Karpas-422 (cell line): ENCODE data around the gene LEMD1. TPM values are rescaled to one million over a fixed set of nuclear protein-coding genes. Genes with fewer than 3 reads are reported as not detected.

Experiments
- DNase-seq: peaks from one replicate; pipeline ENCODE4 v3.0.0-alpha.2; 2015
- H2AFZ ChIP-seq: fragments of 200-600 bp; sonication (generic); 2 replicates; pipeline ENCODE4 v1.6.1; 2014; ENCODE audit warnings: antibody characterized with exemption, low read length, mixed read lengths
- H3K27ac ChIP-seq: fragments of 200-600 bp; sonication (generic); 2 replicates; pipeline ENCODE4 v1.5.1; 2014; ENCODE audit warnings: mild to moderate bottlenecking, low read length, moderate library complexity
- H3K27me3 ChIP-seq: fragments of 200-600 bp; sonication (generic); 2 replicates; pipeline ENCODE4 v1.6.1; 2014; ENCODE audit warnings: low read length, mixed read lengths
- H3K36me3 ChIP-seq: fragments of 200-600 bp; sonication (generic); 2 replicates; pipeline ENCODE4 v1.6.1; 2014; ENCODE audit warnings: low read length, mixed read lengths; ENCODE audit not compliant: insufficient read depth
- H3K4me1 ChIP-seq: fragments of 200-600 bp; sonication (generic); 2 replicates; pipeline ENCODE4 v1.6.1; 2014; ENCODE audit warnings: mild to moderate bottlenecking, low read length, mixed read lengths
- H3K4me2 ChIP-seq: fragments of 200-600 bp; sonication (generic); 2 replicates; pipeline ENCODE4 v1.6.1; 2014; ENCODE audit warnings: low read length, low read depth, mild to moderate bottlenecking; ENCODE audit not compliant: poor library complexity, severe bottlenecking
- H3K4me3 ChIP-seq: fragments of 200-600 bp; sonication (generic); 2 replicates; pipeline ENCODE4 v1.5.1; 2014; ENCODE audit warnings: mild to moderate bottlenecking, antibody characterized with exemption, low read length, mixed read lengths
- H3K79me2 ChIP-seq: fragments of 200-600 bp; sonication (generic); 2 replicates; pipeline ENCODE4 v1.6.1; 2014; ENCODE audit warnings: mild to moderate bottlenecking, low read length, mixed read lengths
- H3K9ac ChIP-seq: fragments of 200-600 bp; sonication (generic); 2 replicates; pipeline ENCODE4 v1.6.0; 2014; ENCODE audit warnings: low read length
- H3K9me2 ChIP-seq: fragments of 200-600 bp; sonication (generic), shearing (Covaris generic); replicated peaks from 2 replicates; pipeline ENCODE4 v1.6.0; 2014; ENCODE audit warnings: mild to moderate bottlenecking, low read length, moderate library complexity; ENCODE audit not compliant: insufficient read depth
- H3K9me3 ChIP-seq: fragments of 300-700, 200-600 bp; sonication (generic); 2 replicates; pipeline ENCODE4 v1.6.1; 2014; ENCODE audit warnings: low read length, mixed read lengths
- H4K20me1 ChIP-seq: fragments of 200-600 bp; sonication (generic); 2 replicates; pipeline ENCODE4 v1.6.1; 2014; ENCODE audit warnings: mild to moderate bottlenecking, antibody characterized with exemption, low read length, low read depth; ENCODE audit not compliant: insufficient read depth
- total RNA-seq: library from RNA; depleted of rRNA; stranded (reverse); fragments of >200 nt; shearing (Covaris generic); gene quantifications from 2 replicates; pipeline ENCODE4 v1.2.3, GENCODE V29; 2014; ENCODE audit warnings: low replicate concordance

Gene LEMD1
- total RNA-seq, 1 experiment from 2014 or later, result not detected

- DNase-seq, result peak; percentile 85
- Histone ChIP-seq H3K4me3 (peak overlapping the region; percentile 55; the same call in 1 of the 2 replicates), H3K9ac (0 out of 2 replicates have a peak overlapping the region, but pooled peaks have one; percentile 25), H3K27me3 (no peaks in the 10 kb centered on the region), H3K4me2 (peak overlapping the region; percentile 72), H3K9me2 (no peaks in the 10 kb centered on the region), H3K9me3 (no peaks in the 10 kb centered on the region), H2AFZ (peak overlapping the region; percentile 62; the same call in 1 of the 2 replicates), H3K79me2 (no peaks in the 10 kb centered on the region), H3K27ac (no peak overlapping the region), H4K20me1 (0 out of 2 replicates have a peak, but pooled peaks cover 3% of the 10 kb centered on the region), H3K4me1 (peaks cover 22% of the 10 kb centered on the region), H3K36me3 (no peaks in the 10 kb centered on the region)
These were observed 8.9 kb upstream of the LEMD1 start for GRCh38 chr1:205430696-205431305.

- no peaks in the 10 kb centered on the region for H3K36me3 ChIP-seq
- H3K79me2 ChIP-seq, result no peaks in the 10 kb centered on the region
- no peak overlapping the region for H3K9ac ChIP-seq
- peaks cover 14% of the 10 kb centered on the region for H3K4me1 ChIP-seq
- H3K4me3 ChIP-seq, result peak overlapping the region; percentile 55; the same call in 1 of the 2 replicates
- H4K20me1 ChIP-seq, result no peaks in the 10 kb centered on the region
- H3K9me3 ChIP-seq, result no peaks in the 10 kb centered on the region
- H2AFZ ChIP-seq, result peak overlapping the region; percentile 62; the same call in 1 of the 2 replicates
- H3K4me2 ChIP-seq, result peak overlapping the region; percentile 72
- no peak overlapping the region for H3K27ac ChIP-seq
- no peak for DNase-seq
- H3K27me3 ChIP-seq, result no peaks in the 10 kb centered on the region
- H3K9me2 ChIP-seq, result no peaks in the 10 kb centered on the region
These were observed 8.2 kb upstream of the LEMD1 start for GRCh38 chr1:205429762-205430695.

- H2AFZ ChIP-seq, result no peak overlapping the region
- H3K9me3 ChIP-seq, result no peaks in the 10 kb centered on the region
- no peaks in the 10 kb centered on the region for H4K20me1 ChIP-seq
- no peak overlapping the region for H3K4me3 ChIP-seq
- DNase-seq, result no peak
- no peaks in the 10 kb centered on the region for H3K4me1 ChIP-seq
- no peaks in the 10 kb centered on the region for H3K36me3 ChIP-seq
- H3K9ac ChIP-seq, result no peak overlapping the region
- H3K27ac ChIP-seq, result no peak overlapping the region
- H3K79me2 ChIP-seq, result no peaks in the 10 kb centered on the region
- no peaks in the 10 kb centered on the region for H3K27me3 ChIP-seq
- H3K9me2 ChIP-seq, result no peaks in the 10 kb centered on the region
- no peak overlapping the region for H3K4me2 ChIP-seq
These were observed 3.2 kb upstream of the LEMD1 start for GRCh38 chr1:205424901-205425600.

- Histone ChIP-seq H3K4me1 (no peaks in the 10 kb centered on the region), H3K79me2 (no peaks in the 10 kb centered on the region), H3K4me2 (no peak overlapping the region), H3K27me3 (no peaks in the 10 kb centered on the region), H4K20me1 (no peaks in the 10 kb centered on the region), H3K4me3 (no peak overlapping the region), H3K9me3 (no peaks in the 10 kb centered on the region), H3K9ac (no peak overlapping the region), H3K27ac (no peak overlapping the region), H3K9me2 (no peaks in the 10 kb centered on the region), H3K36me3 (no peaks in the 10 kb centered on the region), H2AFZ (no peak overlapping the region)
- DNase-seq, result no peak
These were observed 2.1 kb upstream of the LEMD1 start for GRCh38 chr1:205423814-205424399.

- H3K4me3 ChIP-seq, result no peak overlapping the region
- H3K79me2 ChIP-seq, result no peaks in the 10 kb centered on the region
- no peaks in the 10 kb centered on the region for H3K27me3 ChIP-seq
- no peak overlapping the region for H3K4me2 ChIP-seq
- H3K9ac ChIP-seq, result no peak overlapping the region
- no peaks in the 10 kb centered on the region for H3K9me3 ChIP-seq
- H4K20me1 ChIP-seq, result no peaks in the 10 kb centered on the region
- H3K27ac ChIP-seq, result no peak overlapping the region
- H2AFZ ChIP-seq, result no peak overlapping the region
- no peak for DNase-seq
- no peaks in the 10 kb centered on the region for H3K9me2 ChIP-seq
- H3K36me3 ChIP-seq, result no peaks in the 10 kb centered on the region
- H3K4me1 ChIP-seq, result no peaks in the 10 kb centered on the region
These were observed 1.3 kb upstream of the LEMD1 start for GRCh38 chr1:205422993-205423642.

- no peaks in the 10 kb centered on the region for H4K20me1 ChIP-seq
- peaks cover 5% of the 10 kb centered on the region for H3K4me1 ChIP-seq
- no peak overlapping the region for H3K9ac ChIP-seq
- H3K27me3 ChIP-seq, result no peaks in the 10 kb centered on the region
- H3K36me3 ChIP-seq, result no peaks in the 10 kb centered on the region
- H3K79me2 ChIP-seq, result no peaks in the 10 kb centered on the region
- H3K4me3 ChIP-seq, result no peak overlapping the region
- H3K9me3 ChIP-seq, result no peaks in the 10 kb centered on the region
- H3K27ac ChIP-seq, result no peak overlapping the region
- H2AFZ ChIP-seq, result no peak overlapping the region
- DNase-seq, result no peak
- no peak overlapping the region for H3K4me2 ChIP-seq
- H3K9me2 ChIP-seq, result no peaks in the 10 kb centered on the region
These were observed 918 bp downstream of the LEMD1 start for GRCh38 chr1:205420938-205421337.

GRCh38 chr1:205417870-205418635, 3.8 kb downstream of the LEMD1 start:
- Histone ChIP-seq H3K4me1 (peaks cover 5% of the 10 kb centered on the region), H3K9me3 (no peaks in the 10 kb centered on the region), H3K27me3 (no peaks in the 10 kb centered on the region), H3K27ac (no peak overlapping the region), H3K79me2 (no peaks in the 10 kb centered on the region), H3K9ac (no peak overlapping the region), H3K4me3 (no peak overlapping the region), H3K4me2 (no peak overlapping the region), H3K36me3 (no peaks in the 10 kb centered on the region), H2AFZ (no peak overlapping the region), H3K9me2 (no peaks in the 10 kb centered on the region), H4K20me1 (no peaks in the 10 kb centered on the region)
- DNase-seq, result no peak
